ENCODE results near the gene CTNNBIP1.

GRCh38 chr1:9873385-9873784 lies 36.7 kb downstream of the CTNNBIP1 start:
- TF ChIP-seq CTCF (conservative IDR thresholded peaks at IDR 0.05), result no peak
- no peak for TF ChIP-seq EZH2 (IDR thresholded peaks at IDR 0.05; ENCODE audit: low read depth)

All from PC-9 (cell line).